Measurements from ENCODE around the gene RNF227. TPM values are rescaled to one million over a fixed set of nuclear protein-coding genes. Genes with fewer than 3 reads are reported as not detected.

RNF227 gene
- total and polyA plus RNA-seq, 11 donors = 0.51 to 4.9 (median 0.88) TPM

DNA sequence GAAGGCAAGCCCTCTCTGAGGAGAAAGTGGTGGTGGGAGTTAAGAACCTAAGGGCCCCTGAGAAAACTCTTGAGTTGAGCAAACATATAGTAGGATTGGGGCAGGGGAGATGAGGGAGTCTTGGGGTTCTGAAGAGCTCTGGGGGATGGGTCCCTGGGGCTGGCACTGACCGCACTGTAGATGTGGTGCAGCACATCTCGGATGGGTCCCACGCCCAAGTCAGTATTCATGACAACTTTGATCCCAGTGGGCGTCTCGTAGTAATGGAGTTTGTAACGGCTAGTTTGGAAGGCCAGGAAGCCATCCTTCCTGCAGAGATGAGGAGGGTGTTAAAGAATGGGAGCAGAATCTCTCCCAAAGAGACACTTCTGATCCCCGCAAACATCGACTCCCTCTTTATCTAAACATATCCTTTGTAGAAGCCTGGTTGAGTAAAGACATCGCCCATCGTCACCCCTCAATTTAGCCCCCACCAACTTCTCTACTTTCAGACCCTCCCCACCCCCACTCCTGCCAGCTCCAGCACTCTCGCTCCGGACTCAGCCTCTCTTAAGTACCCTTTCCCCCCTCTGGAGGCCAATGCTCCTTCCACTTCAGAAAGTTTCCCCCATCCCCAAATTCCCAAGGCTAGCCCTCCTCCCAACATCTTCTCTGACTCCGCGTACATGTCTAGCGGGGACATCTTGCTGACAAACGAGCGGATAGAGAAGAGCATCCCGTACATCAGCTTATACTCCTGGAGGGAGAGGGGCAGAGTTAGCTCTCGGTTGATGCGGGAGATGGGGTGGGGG, 14.9 kb upstream of the RNF227 start:
- ATAC-seq = no peak
- H3K27ac ChIP-seq = peak overlapping the region in 9 of 12 donors; percentile 52 to 88 (median 80)
- H3K27me3 ChIP-seq = no peaks in the 10 kb centered on the region
- peaks cover 0 to 23% (median 11%) of the 10 kb centered on the region in 9 donors for H3K36me3 ChIP-seq
- DNase-seq = no peak
- H3K4me1 ChIP-seq = peaks cover 2 to 30% (median 19%) of the 10 kb centered on the region in 12 donors
- intact Hi-C loops (cut with DNase I) = loop anchor here in 2 of 10 donors (5.0 kb wide), 3 partner anchors 44 to 61 kb away; partner anchors contain the start of gene CHD3 (in 1 of the 2)
- H3K9me3 ChIP-seq = no peaks in the 10 kb centered on the region
- H3K4me3 ChIP-seq = peak overlapping the region; percentile 65 to 97 (median 80)
- WGBS, 4 donors = 41 to 44% (median 43%) methylated on average over 19 to 20 of the region's 20 CpGs
- TF ChIP-seq, protein P1, sequence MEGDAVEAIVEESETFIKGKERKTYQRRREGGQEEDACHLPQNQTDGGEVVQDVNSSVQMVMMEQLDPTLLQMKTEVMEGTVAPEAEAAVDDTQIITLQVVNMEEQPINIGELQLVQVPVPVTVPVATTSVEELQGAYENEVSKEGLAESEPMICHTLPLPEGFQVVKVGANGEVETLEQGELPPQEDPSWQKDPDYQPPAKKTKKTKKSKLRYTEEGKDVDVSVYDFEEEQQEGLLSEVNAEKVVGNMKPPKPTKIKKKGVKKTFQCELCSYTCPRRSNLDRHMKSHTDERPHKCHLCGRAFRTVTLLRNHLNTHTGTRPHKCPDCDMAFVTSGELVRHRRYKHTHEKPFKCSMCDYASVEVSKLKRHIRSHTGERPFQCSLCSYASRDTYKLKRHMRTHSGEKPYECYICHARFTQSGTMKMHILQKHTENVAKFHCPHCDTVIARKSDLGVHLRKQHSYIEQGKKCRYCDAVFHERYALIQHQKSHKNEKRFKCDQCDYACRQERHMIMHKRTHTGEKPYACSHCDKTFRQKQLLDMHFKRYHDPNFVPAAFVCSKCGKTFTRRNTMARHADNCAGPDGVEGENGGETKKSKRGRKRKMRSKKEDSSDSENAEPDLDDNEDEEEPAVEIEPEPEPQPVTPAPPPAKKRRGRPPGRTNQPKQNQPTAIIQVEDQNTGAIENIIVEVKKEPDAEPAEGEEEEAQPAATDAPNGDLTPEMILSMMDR (IDR thresholded peaks at IDR 0.05) = no peak
- TF ChIP-seq POLR2A (IDR thresholded peaks at IDR 0.05) = no peak

DNA sequence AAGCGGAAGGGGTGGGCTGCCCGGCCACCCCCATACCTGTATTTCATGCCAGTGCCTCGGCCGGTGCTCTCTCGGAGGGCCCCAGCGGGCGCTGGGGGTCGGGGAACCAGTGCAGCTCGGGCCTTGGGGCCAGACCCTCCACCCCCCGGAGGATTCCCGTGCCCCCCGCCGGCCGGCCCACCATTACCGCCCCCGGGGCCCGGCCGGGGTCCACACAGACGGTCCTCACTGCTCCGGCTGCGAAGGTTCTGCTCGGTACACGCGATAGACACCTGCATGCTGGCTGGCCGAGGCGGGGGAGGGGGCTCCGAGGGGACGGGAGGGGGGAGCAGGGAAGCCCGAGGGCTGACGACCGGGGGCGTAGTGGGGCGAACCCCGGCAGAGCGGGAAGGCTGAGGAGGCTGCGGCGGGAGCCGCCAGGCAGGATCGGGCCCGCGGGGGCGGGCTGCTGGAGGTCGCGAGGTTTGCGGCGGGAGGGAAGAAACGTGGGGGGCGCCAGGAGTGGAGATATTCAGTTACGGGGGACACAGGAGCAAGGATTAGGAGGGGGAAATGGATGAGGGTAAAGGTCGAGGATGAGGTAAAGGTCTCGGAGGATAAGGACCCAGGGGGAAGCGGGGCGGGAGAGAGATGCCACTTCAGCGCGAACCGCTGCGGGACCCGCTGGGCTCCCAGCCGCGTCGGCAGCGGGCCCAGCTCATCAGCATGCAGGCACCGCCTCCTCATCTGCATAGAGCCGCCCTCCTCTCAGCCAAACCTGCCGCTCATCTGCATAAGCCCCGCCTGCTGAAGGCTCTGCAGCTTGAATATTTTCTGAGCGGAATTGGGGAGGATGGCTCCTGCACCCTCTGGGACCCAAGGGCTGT, 13.3 kb upstream of the RNF227 start, which contains the start of gene KCNAB3:
TSS of gene KCNAB3 (minus strand) at position 699 of the 866 bp plus-strand sequence. CDS start at position 278, 421 bp downstream.
- H3K27me3 ChIP-seq = no peaks in the 10 kb centered on the region
- no peak within 1 kb of the TSS for H3K27ac ChIP-seq
- H3K9me3 ChIP-seq = no peaks in the 10 kb centered on the region
- peaks cover 0 to 8% (median 0%) of the 10 kb centered on the region in 9 donors for H3K36me3 ChIP-seq
- H3K4me1 ChIP-seq = peaks cover 2 to 28% (median 19%) of the 10 kb centered on the region in 12 donors
- TF ChIP-seq, protein P1 (IDR thresholded peaks at IDR 0.05) = no peak
- TF ChIP-seq POLR2A (IDR thresholded peaks at IDR 0.05) = no peak
- intact Hi-C loops (cut with DNase I) = loop anchor here in 2 of 10 donors (5.0 kb wide), 4 partner anchors 42 to 72 kb away; partner anchors contain the start of genes CHD3 (in 1 of the 2), CYB5D1 (in 1 of the 2), NAA38 (in 1 of the 2) and TMEM88 (in 1 of the 2)
- ATAC-seq = no peak
- 42 to 61% (median 54%) methylated on average over 62 to 67 of the region's 67 CpGs for WGBS, 4 donors
- DNase-seq = peak in 3 of 5 donors; percentile 45 to 72 (median 50)
- H3K4me3 ChIP-seq = peak within 1 kb of the TSS in 4 of 12 donors; percentile 5 to 87 (median 10)

DNA sequence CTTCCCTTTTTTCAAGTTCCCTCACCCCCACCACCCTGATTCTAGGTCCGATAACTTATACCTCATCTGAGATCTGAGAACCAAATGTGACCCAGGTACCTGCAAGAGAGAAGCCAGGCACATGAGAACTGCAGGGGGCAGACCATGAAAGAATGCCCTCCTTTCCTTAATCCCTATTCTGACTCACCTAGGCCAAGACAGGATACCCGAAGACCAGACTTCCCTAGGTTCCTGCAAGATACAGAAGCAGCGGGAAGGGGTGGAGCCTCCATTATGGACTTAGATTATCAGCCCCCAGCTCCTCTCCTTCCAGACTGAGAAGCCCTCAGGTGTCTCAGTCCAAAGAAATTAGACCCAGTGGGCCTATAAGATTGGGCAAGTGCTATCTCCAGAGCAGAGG, 11.5 kb upstream of the RNF227 start:
- DNase-seq = no peak
- Histone ChIP-seq H3K4me3 (no peak overlapping the region), H3K27ac (no peak overlapping the region), H3K4me1 (peaks cover 0 to 24% (median 14%) of the 10 kb centered on the region in 12 donors), H3K36me3 (peaks cover 0 to 8% (median 0%) of the 10 kb centered on the region in 9 donors), H3K27me3 (no peaks in the 10 kb centered on the region), H3K9me3 (no peaks in the 10 kb centered on the region)
- no peak for TF ChIP-seq POLR2A (IDR thresholded peaks at IDR 0.05)
- TF ChIP-seq, protein P1 (IDR thresholded peaks at IDR 0.05) = no peak
- no peak for ATAC-seq
- intact Hi-C loops (cut with DNase I) = loop anchor here in 1 of 10 donors (5.0 kb wide), 1 partner anchor 70 kb away; the partner anchor contains the start of genes CYB5D1, NAA38 and TMEM88
- 81 to 87% (median 83%) methylated on average over 3 of the region's 3 CpGs for WGBS, 4 donors

Measured in heart left ventricle (tissue), 16 donors.